Measurements from ENCODE around the gene RUVBL1.
A peak's percentile ranks its signal among the peaks of the same experiment; 100 is the strongest.

RUVBL1 gene

GRCh38 chr3:128081226-128081625, 42.4 kb downstream of the RUVBL1 start:
- DNase-seq, result no peak

- DNase-seq, result no peak
Measured at GRCh38 chr3:128080323-128081080, 43.1 kb downstream of the RUVBL1 start.

GRCh38 chr3:128079823-128080222, 43.8 kb downstream of the RUVBL1 start:
- no peak for DNase-seq

GRCh38 chr3:128078875-128079274, 44.7 kb downstream of the RUVBL1 start:
- DNase-seq, result no peak

GRCh38 chr3:128078322-128078721, 45.3 kb downstream of the RUVBL1 start:
- no peak for DNase-seq

GRCh38 chr3:128077665-128078064, 45.9 kb downstream of the RUVBL1 start:
- DNase-seq, result no peak

GRCh38 chr3:128077202-128077624, 46.4 kb downstream of the RUVBL1 start:
- DNase-seq, result peak; percentile 35

- peak; percentile 42 for DNase-seq
Measured at GRCh38 chr3:128076483-128077201, 47.0 kb downstream of the RUVBL1 start.

- peak; percentile 92 for DNase-seq
Measured at GRCh38 chr3:128075522-128076482, 47.8 kb downstream of the RUVBL1 start.

- DNase-seq, result peak; percentile 85
Measured at GRCh38 chr3:128074851-128075521, 48.6 kb downstream of the RUVBL1 start.

- no peak for DNase-seq
Measured at GRCh38 chr3:128073807-128074206, 49.8 kb downstream of the RUVBL1 start.

GRCh38 chr3:128073185-128073725, 50.4 kb downstream of the RUVBL1 start:
- no peak for DNase-seq

- no peak for DNase-seq
Measured at GRCh38 chr3:128072454-128073184, 51.0 kb downstream of the RUVBL1 start.

- no peak for DNase-seq
Measured at GRCh38 chr3:128071771-128072453, 51.7 kb downstream of the RUVBL1 start.

- DNase-seq, result no peak
Measured at GRCh38 chr3:128070898-128071591, 52.6 kb downstream of the RUVBL1 start.

GRCh38 chr3:128069271-128069670, 54.3 kb downstream of the RUVBL1 start:
- DNase-seq, result no peak

- DNase-seq, result peak; percentile 34
Measured at GRCh38 chr3:128068156-128068620, 55.4 kb downstream of the RUVBL1 start.

- DNase-seq, result no peak
Measured at GRCh38 chr3:128067489-128067888, 56.1 kb downstream of the RUVBL1 start.

GRCh38 chr3:128066676-128067075, 56.9 kb downstream of the RUVBL1 start:
- DNase-seq, result no peak

- no peak for DNase-seq
Measured at GRCh38 chr3:128066114-128066513, 57.5 kb downstream of the RUVBL1 start.

Measured in NCI-H1105 treated with DMSO at 0.1 percent for 48 hours (cell line).